ENCODE results near the gene RPS6KA5. TPM values are rescaled to one million over a fixed set of nuclear protein-coding genes. Genes with fewer than 3 reads are reported as not detected.

RPS6KA5 gene
- total RNA-seq, 2 donors from 2014 or later, result 3.3 to 5.1 TPM

DNA sequence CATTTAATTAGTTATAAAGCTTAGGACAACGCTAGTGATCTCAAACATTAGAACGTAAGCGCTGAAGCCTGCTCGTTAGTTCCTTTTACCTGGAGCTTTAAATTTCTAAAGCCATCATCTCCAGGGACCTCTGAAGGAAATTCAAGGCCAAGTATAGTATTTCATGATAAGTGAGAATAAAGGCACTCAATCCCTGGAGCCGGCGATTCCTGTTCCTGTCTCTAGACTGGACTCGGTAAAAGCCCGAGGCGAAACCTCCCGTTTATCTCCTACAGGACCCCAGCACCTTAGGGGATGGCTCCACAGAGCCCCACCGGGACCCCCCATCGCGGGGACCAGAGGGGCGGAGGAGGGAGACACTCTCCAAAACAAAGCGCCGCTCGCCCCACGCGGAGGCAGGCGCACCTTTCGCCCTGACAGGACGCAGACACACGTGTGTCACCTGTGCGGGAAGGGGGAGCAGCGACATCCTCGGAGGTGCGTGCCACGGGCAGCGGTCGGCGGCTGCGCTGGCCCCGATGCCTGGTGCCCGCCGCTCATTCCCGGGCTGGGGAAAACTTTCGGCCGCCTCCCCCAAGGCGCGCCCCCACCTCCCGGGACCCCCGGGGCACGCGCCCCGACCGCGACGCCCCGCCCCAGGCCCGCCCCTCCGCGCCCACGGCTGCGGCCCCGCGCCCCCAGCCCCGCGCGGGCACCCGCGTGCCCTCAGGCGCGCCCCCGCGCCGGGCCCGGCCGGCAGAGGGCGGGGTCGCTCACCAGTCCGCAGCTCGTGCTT is 678 bp downstream of the RPS6KA5 start:
- 1 to 3% methylated on average over 13 to 64 of the region's 72 CpGs for WGBS, 2 experiments (ENCODE audit: insufficient coverage in 1 of 2, insufficient read length in 1 of 2)
- H3K27ac Mint-ChIP-seq, result no peak overlapping the region
- Histone ChIP-seq H3K9ac (ENCODE audit: extremely low read depth, low read length, poor library complexity, severe bottlenecking) (peak overlapping the region; percentile 84), H3K27ac (ENCODE audit: low read depth, low read length) (peak overlapping the region; percentile 98), H3K36me3 (ENCODE audit: control insufficient read depth, insufficient read depth, low read length) (no peaks in the 10 kb centered on the region), H3K9me3 (ENCODE audit: control insufficient read depth, low read length) (no peaks in the 10 kb centered on the region), H3K4me1 (ENCODE audit: control insufficient read depth, insufficient read depth, low read length) (no peaks in the 10 kb centered on the region), H3K4me3 (ENCODE audit: low read length) (peak overlapping the region; percentile 95), H3K27me3 (ENCODE audit: control insufficient read depth, insufficient read depth, low read length, poor library complexity, severe bottlenecking) (no peaks in the 10 kb centered on the region)
- no peaks in the 10 kb centered on the region for H3K9me3 Mint-ChIP-seq
- no peaks in the 10 kb centered on the region for H3K36me3 Mint-ChIP-seq (ENCODE audit: low read depth)
- H3K27me3 Mint-ChIP-seq (ENCODE audit: insufficient read depth), result no peaks in the 10 kb centered on the region
- H3K4me1 Mint-ChIP-seq, result peaks cover 5% of the 10 kb centered on the region
- no peak for TF ChIP-seq CTCF (conservative IDR thresholded peaks at IDR 0.05)
- peak; percentile 79 for DNase-seq
- H3K4me3 Mint-ChIP-seq, result no peak overlapping the region

DNA sequence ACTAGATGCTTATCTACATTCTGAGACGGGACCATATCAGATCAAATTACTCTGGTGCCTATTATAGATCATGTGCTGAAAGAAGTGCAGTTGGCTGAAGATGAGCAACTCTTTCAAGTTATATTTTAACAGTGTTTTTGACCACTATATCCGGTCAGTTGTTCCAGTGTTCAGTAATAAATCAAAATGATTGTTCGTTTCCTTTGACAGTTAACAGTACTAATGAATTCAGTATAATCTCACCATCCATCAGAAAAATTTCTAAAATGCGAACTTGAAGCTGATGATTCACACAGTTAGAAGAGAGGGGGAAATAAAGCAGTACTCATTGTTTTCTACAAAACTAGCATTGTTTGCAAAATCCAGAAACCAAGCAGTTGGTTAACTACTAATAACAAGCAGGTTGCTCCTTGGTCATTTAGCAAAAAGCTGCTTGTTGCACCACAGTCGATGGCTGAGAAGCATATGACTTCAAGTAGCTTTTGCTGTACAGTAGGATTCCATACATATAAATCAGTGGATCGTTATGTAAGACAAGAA is 2.3 kb downstream of the RPS6KA5 start:
- H3K9me3 Mint-ChIP-seq, result no peaks in the 10 kb centered on the region
- no peaks in the 10 kb centered on the region for H3K36me3 Mint-ChIP-seq (ENCODE audit: low read depth)
- H3K4me3 ChIP-seq (ENCODE audit: low read length), result no peak overlapping the region
- no peak overlapping the region for H3K4me3 Mint-ChIP-seq
- no peaks in the 10 kb centered on the region for H3K36me3 ChIP-seq (ENCODE audit: control insufficient read depth, insufficient read depth, low read length)
- no peaks in the 10 kb centered on the region for H3K9me3 ChIP-seq (ENCODE audit: control insufficient read depth, low read length)
- H3K9ac ChIP-seq (ENCODE audit: extremely low read depth, low read length, poor library complexity, severe bottlenecking), result no peak overlapping the region
- H3K27ac Mint-ChIP-seq, result no peak overlapping the region
- WGBS, 2 experiments (ENCODE audit: insufficient coverage in 1 of 2, insufficient read length in 1 of 2), result 92 to 95% methylated on average over 5 to 6 of the region's 6 CpGs
- peaks cover 5% of the 10 kb centered on the region for H3K4me1 Mint-ChIP-seq
- no peak for TF ChIP-seq CTCF (conservative IDR thresholded peaks at IDR 0.05)
- H3K27me3 ChIP-seq (ENCODE audit: control insufficient read depth, insufficient read depth, low read length, poor library complexity, severe bottlenecking), result no peaks in the 10 kb centered on the region
- H3K27me3 Mint-ChIP-seq (ENCODE audit: insufficient read depth), result no peaks in the 10 kb centered on the region
- H3K27ac ChIP-seq (ENCODE audit: low read depth, low read length), result no peak overlapping the region
- no peaks in the 10 kb centered on the region for H3K4me1 ChIP-seq (ENCODE audit: control insufficient read depth, insufficient read depth, low read length)
- no peak for DNase-seq

DNA sequence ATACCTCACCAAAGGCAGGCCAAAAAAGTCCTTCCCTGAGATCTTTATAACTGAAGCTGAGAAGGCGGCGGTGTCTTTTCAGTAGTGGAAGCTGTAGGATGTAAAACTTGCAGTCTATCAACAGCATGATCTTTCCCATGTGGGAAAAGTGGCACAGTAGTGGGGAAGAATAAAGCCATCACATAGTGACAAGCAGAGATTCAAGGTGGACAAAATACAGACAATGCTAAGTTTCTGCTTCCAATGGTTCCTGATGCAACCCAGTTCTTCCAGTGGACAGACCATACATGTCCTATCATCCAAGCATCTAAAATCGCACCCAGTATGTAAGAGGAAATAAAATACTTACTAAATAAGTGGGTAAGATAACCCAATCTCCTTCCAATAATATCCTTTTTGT is 4.1 kb downstream of the RPS6KA5 start:
- Histone ChIP-seq H3K4me3 (ENCODE audit: low read length) (no peak overlapping the region), H3K9ac (ENCODE audit: extremely low read depth, low read length, poor library complexity, severe bottlenecking) (no peak overlapping the region), H3K27ac (ENCODE audit: low read depth, low read length) (no peak overlapping the region), H3K36me3 (ENCODE audit: control insufficient read depth, insufficient read depth, low read length) (no peaks in the 10 kb centered on the region), H3K9me3 (ENCODE audit: control insufficient read depth, low read length) (no peaks in the 10 kb centered on the region), H3K4me1 (ENCODE audit: control insufficient read depth, insufficient read depth, low read length) (no peaks in the 10 kb centered on the region), H3K27me3 (ENCODE audit: control insufficient read depth, insufficient read depth, low read length, poor library complexity, severe bottlenecking) (no peaks in the 10 kb centered on the region)
- 94 to 100% methylated on average over 2 of the region's 3 CpGs for WGBS, 2 experiments (ENCODE audit: insufficient coverage in 1 of 2, insufficient read length in 1 of 2)
- no peaks in the 10 kb centered on the region for H3K27me3 Mint-ChIP-seq (ENCODE audit: insufficient read depth)
- H3K36me3 Mint-ChIP-seq (ENCODE audit: low read depth), result no peaks in the 10 kb centered on the region
- H3K4me1 Mint-ChIP-seq, result peaks cover 5% of the 10 kb centered on the region
- no peaks in the 10 kb centered on the region for H3K9me3 Mint-ChIP-seq
- no peak overlapping the region for H3K4me3 Mint-ChIP-seq
- no peak overlapping the region for H3K27ac Mint-ChIP-seq
- no peak for TF ChIP-seq CTCF (conservative IDR thresholded peaks at IDR 0.05)
- DNase-seq, result no peak

All from endodermal cell (in vitro differentiated cells).